NT2/D1 (cell line): Measurements from ENCODE around the gene PIK3CD.

Experiments used
- DNase-seq: peaks from one replicate; pipeline ENCODE4 v3.0.0-alpha.2; 2011; ENCODE audit warnings: low read depth, low spot score
- H3K27me3 ChIP-seq: 2 replicates; pipeline ENCODE4 v1.6.0; 2011; ENCODE audit warnings: mild to moderate bottlenecking; ENCODE audit not compliant: insufficient read length, insufficient read depth
- H3K36me3 ChIP-seq: 2 replicates; pipeline ENCODE4 v1.6.1; 2011; ENCODE audit warnings: mild to moderate bottlenecking, low read length, mixed read lengths; ENCODE audit not compliant: insufficient read depth, insufficient read length
- H3K4me1 ChIP-seq: 2 replicates; pipeline ENCODE4 v1.5.1; 2011; ENCODE audit not compliant: insufficient read depth, insufficient read length
- H3K4me3 ChIP-seq: 2 replicates; pipeline ENCODE4 v1.5.1; 2011; ENCODE audit warnings: low read depth; ENCODE audit not compliant: insufficient read length
- H3K9ac ChIP-seq: 2 replicates; pipeline ENCODE4 v1.6.0; 2011; ENCODE audit warnings: low read depth; ENCODE audit not compliant: insufficient read length
- H3K9me3 ChIP-seq: 2 replicates; pipeline ENCODE4 v1.5.1; 2011; ENCODE audit warnings: mild to moderate bottlenecking, low read length; ENCODE audit not compliant: insufficient read depth
- SUZ12 ChIP-seq: IDR thresholded peaks from 2 replicates; pipeline ENCODE4 v1.6.1; 2011; ENCODE audit not compliant: insufficient read length, insufficient read depth; ENCODE audit errors: extremely low read depth
- YY1 ChIP-seq: IDR thresholded peaks from 2 replicates; pipeline ENCODE4 v1.6.1; 2011; ENCODE audit not compliant: insufficient read length, insufficient read depth
- ZNF274 ChIP-seq: IDR thresholded peaks from 2 replicates; pipeline ENCODE4 v1.6.1; 2011; ENCODE audit warnings: mild to moderate bottlenecking, low read depth, low read length

PIK3CD gene

GRCh38 chr1:9680828-9681227 is 29.3 kb downstream of the PIK3CD start:
- Histone ChIP-seq H3K4me3 (no peak overlapping the region), H3K4me1 (peaks cover 6% of the 10 kb centered on the region), H3K36me3 (no peaks in the 10 kb centered on the region), H3K9ac (no peak overlapping the region), H3K27me3 (no peaks in the 10 kb centered on the region), H3K9me3 (no peaks in the 10 kb centered on the region)
- DNase-seq = no peak
- TF ChIP-seq ZNF274 = no peak

DNA sequence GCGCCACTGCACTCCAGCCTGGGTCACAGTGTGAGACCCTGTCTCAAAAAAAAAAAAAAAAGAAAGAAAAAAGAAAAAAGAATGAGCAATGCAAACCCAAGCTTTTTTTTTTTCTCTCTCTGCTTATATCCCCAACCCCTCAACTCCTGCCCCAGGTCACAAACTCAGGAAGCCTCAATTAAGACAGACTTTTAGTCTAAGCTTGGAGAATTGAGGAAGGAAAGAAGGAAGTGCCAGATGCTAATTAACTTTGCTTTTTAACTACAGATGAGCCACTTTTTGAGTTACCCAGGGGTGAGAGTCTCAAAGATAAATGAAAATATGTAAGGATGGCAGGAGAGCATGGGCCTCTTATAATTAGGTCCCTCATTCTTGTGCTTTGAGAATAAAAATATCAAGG is 33.3 kb downstream of the PIK3CD start:
- DNase-seq = no peak
- Histone ChIP-seq H3K9me3 (no peaks in the 10 kb centered on the region), H3K36me3 (no peaks in the 10 kb centered on the region), H3K4me3 (no peak overlapping the region), H3K27me3 (peaks cover 12% of the 10 kb centered on the region), H3K4me1 (peaks cover 3% of the 10 kb centered on the region), H3K9ac (no peak overlapping the region)
- TF ChIP-seq YY1 (no peak), SUZ12 (no peak), ZNF274 (no peak)

GRCh38 chr1:9687120-9687873 is 35.8 kb downstream of the PIK3CD start:
- H3K27me3 ChIP-seq = peaks cover 17% of the 10 kb centered on the region
- H3K4me1 ChIP-seq = no peaks in the 10 kb centered on the region
- H3K36me3 ChIP-seq = no peaks in the 10 kb centered on the region
- TF ChIP-seq SUZ12 (no peak), ZNF274 (no peak), YY1 (no peak)
- H3K4me3 ChIP-seq = peak overlapping the region; percentile 57
- DNase-seq = no peak
- H3K9ac ChIP-seq = peak overlapping the region; percentile 76
- H3K9me3 ChIP-seq = no peaks in the 10 kb centered on the region

GRCh38 chr1:9687874-9688582 is 36.5 kb downstream of the PIK3CD start:
- Histone ChIP-seq H3K4me1 (no peaks in the 10 kb centered on the region), H3K9ac (peak overlapping the region; percentile 66), H3K27me3 (peaks cover 17% of the 10 kb centered on the region), H3K4me3 (peak overlapping the region; percentile 57), H3K36me3 (no peaks in the 10 kb centered on the region), H3K9me3 (no peaks in the 10 kb centered on the region)
- TF ChIP-seq YY1 (no peak), ZNF274 (no peak), SUZ12 (no peak)
- DNase-seq = no peak

GRCh38 chr1:9688599-9688998 is 37.1 kb downstream of the PIK3CD start:
- Histone ChIP-seq H3K9ac (peak overlapping the region; percentile 66), H3K4me1 (peaks cover under 1% of the 10 kb centered on the region), H3K4me3 (peak overlapping the region; percentile 57), H3K27me3 (peaks cover 17% of the 10 kb centered on the region), H3K36me3 (peaks cover 4% of the 10 kb centered on the region), H3K9me3 (no peaks in the 10 kb centered on the region)
- TF ChIP-seq ZNF274 (no peak), SUZ12 (no peak), YY1 (no peak)
- DNase-seq = no peak

- DNase-seq = no peak
- H3K27me3 ChIP-seq = peaks cover 17% of the 10 kb centered on the region
- peak overlapping the region; percentile 30 for H3K4me3 ChIP-seq
- no peaks in the 10 kb centered on the region for H3K9me3 ChIP-seq
- H3K9ac ChIP-seq = no peak overlapping the region
- H3K4me1 ChIP-seq = peaks cover 4% of the 10 kb centered on the region
- peaks cover 5% of the 10 kb centered on the region for H3K36me3 ChIP-seq
- TF ChIP-seq YY1 = no peak
- TF ChIP-seq ZNF274 = no peak
- TF ChIP-seq SUZ12 = peak; percentile 55
Measured at GRCh38 chr1:9689011-9689706, 37.6 kb downstream of the PIK3CD start.

GRCh38 chr1:9689971-9690381 is 38.4 kb downstream of the PIK3CD start:
- DNase-seq = no peak
- TF ChIP-seq YY1 (no peak), ZNF274 (no peak), SUZ12 (no peak)
- peak overlapping the region; percentile 42 for H3K4me3 ChIP-seq
- H3K9me3 ChIP-seq = no peaks in the 10 kb centered on the region
- H3K9ac ChIP-seq = peak overlapping the region; percentile 67
- peaks cover 17% of the 10 kb centered on the region for H3K27me3 ChIP-seq
- peaks cover 5% of the 10 kb centered on the region for H3K36me3 ChIP-seq
- peaks cover 4% of the 10 kb centered on the region for H3K4me1 ChIP-seq
